NT2/D1 (cell line): ENCODE results near the gene NR2F1-AS1.
"Not testable (repeated sequence)": the region's sequence is repeated elsewhere in the genome, so short reads cannot be mapped to it uniquely, and the experiment has no call there.

ENCODE experiments used
- DNase-seq: peaks from one replicate; pipeline ENCODE4 v3.0.0-alpha.2; 2011; ENCODE audit warnings: low read depth, low spot score
- H3K27me3 ChIP-seq: 2 replicates; pipeline ENCODE4 v1.6.0; 2011; ENCODE audit warnings: mild to moderate bottlenecking; ENCODE audit not compliant: insufficient read length, insufficient read depth
- H3K36me3 ChIP-seq: 2 replicates; pipeline ENCODE4 v1.6.1; 2011; ENCODE audit warnings: mild to moderate bottlenecking, low read length, mixed read lengths; ENCODE audit not compliant: insufficient read depth, insufficient read length
- H3K4me1 ChIP-seq: 2 replicates; pipeline ENCODE4 v1.5.1; 2011; ENCODE audit not compliant: insufficient read depth, insufficient read length
- H3K4me3 ChIP-seq: 2 replicates; pipeline ENCODE4 v1.5.1; 2011; ENCODE audit warnings: low read depth; ENCODE audit not compliant: insufficient read length
- H3K9ac ChIP-seq: 2 replicates; pipeline ENCODE4 v1.6.0; 2011; ENCODE audit warnings: low read depth; ENCODE audit not compliant: insufficient read length
- H3K9me3 ChIP-seq: 2 replicates; pipeline ENCODE4 v1.5.1; 2011; ENCODE audit warnings: mild to moderate bottlenecking, low read length; ENCODE audit not compliant: insufficient read depth
- SUZ12 ChIP-seq: IDR thresholded peaks from 2 replicates; pipeline ENCODE4 v1.6.1; 2011; ENCODE audit not compliant: insufficient read length, insufficient read depth; ENCODE audit errors: extremely low read depth
- YY1 ChIP-seq: IDR thresholded peaks from 2 replicates; pipeline ENCODE4 v1.6.1; 2011; ENCODE audit not compliant: insufficient read length, insufficient read depth
- ZNF274 ChIP-seq: IDR thresholded peaks from 2 replicates; pipeline ENCODE4 v1.6.1; 2011; ENCODE audit warnings: mild to moderate bottlenecking, low read depth, low read length

NR2F1-AS1 gene

GRCh38 chr5:93510626-93511380, 70.2 kb downstream of the NR2F1-AS1 start:
- DNase-seq: no peak
- H3K4me3 ChIP-seq: no peak overlapping the region
- H3K27me3 ChIP-seq: no peaks in the 10 kb centered on the region
- TF ChIP-seq SUZ12: no peak
- no peak for TF ChIP-seq YY1
- TF ChIP-seq ZNF274: no peak
- H3K9ac ChIP-seq: no peak overlapping the region
- H3K9me3 ChIP-seq: no peaks in the 10 kb centered on the region
- H3K36me3 ChIP-seq: no peaks in the 10 kb centered on the region
- H3K4me1 ChIP-seq: no peaks in the 10 kb centered on the region

DNA sequence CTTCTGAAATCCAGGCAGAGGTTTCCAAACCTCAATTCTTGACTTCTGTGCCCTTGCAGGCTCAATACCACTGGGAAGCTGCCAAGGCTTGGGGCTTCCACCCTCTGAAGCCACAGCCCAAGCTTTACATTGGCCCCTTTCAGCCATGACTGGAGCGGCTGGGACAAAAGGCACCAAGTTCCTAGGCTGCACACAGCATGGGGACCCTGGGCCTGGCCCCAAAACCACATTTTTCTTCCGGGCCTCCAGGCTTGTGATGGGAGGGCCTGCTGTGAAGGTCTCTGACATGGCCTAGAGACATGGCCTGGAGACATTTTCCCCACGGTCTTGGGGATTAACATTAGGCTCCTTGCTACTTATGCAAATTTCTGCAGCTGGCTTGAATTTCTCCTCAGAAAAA, 75.5 kb downstream of the NR2F1-AS1 start:
- not testable (repeated sequence) for H3K9me3 ChIP-seq, H3K4me3 ChIP-seq, H3K4me1 ChIP-seq, H3K9ac ChIP-seq, H3K36me3 ChIP-seq, H3K27me3 ChIP-seq, DNase-seq

DNA sequence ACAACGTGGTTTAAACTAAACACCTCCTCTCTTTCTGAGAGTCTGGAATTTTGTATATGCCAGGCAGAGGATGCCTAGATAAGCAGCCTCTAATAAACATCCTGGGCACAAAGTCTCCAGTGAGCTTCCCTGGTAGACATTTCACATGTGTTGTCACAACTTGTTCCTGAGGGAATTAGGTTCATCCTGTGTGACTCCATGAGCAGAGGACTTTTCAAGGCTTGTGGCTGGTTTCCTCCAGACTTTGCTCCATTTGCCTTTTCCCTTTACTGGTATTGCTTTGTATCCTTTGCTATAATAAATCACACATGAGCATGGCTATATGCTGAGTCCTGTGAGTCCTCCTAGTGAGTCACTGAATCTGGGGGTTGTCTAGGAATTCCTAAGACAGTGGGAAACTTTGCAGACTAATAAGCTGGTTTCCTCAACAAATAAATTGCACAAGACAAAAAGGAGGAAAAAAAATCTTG, 77.4 kb downstream of the NR2F1-AS1 start:
- H3K9ac ChIP-seq: no peak overlapping the region
- no peaks in the 10 kb centered on the region for H3K27me3 ChIP-seq
- H3K4me1 ChIP-seq: no peaks in the 10 kb centered on the region
- DNase-seq: no peak
- no peaks in the 10 kb centered on the region for H3K36me3 ChIP-seq
- TF ChIP-seq ZNF274 (no peak), YY1 (no peak), SUZ12 (no peak)
- no peaks in the 10 kb centered on the region for H3K9me3 ChIP-seq
- H3K4me3 ChIP-seq: no peak overlapping the region

DNA sequence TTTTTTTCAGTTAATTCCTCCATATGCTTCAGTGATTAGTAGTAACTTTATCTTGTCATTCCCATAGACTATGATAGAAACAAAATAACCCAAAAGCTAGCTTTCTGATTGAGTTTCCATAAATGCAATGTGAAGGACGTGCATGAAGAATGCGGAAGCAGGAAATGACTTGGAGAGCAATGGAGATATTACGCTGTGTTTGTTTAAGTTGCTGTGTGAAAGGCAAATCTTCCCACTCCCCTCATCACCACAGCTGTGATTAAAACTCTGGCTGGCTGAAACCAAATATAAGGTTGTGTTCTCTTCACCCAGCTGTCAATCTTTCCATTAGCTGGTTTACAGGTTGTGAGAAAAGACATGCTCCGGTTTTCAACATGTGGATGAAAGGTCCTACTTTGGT, 83.9 kb downstream of the NR2F1-AS1 start:
- no peak for DNase-seq
- Histone ChIP-seq H3K9ac (no peak overlapping the region), H3K4me3 (no peak overlapping the region), H3K27me3 (no peaks in the 10 kb centered on the region), H3K36me3 (no peaks in the 10 kb centered on the region), H3K4me1 (no peaks in the 10 kb centered on the region), H3K9me3 (no peaks in the 10 kb centered on the region)
- TF ChIP-seq ZNF274: no peak
- no peak for TF ChIP-seq SUZ12
- TF ChIP-seq YY1: no peak

DNA sequence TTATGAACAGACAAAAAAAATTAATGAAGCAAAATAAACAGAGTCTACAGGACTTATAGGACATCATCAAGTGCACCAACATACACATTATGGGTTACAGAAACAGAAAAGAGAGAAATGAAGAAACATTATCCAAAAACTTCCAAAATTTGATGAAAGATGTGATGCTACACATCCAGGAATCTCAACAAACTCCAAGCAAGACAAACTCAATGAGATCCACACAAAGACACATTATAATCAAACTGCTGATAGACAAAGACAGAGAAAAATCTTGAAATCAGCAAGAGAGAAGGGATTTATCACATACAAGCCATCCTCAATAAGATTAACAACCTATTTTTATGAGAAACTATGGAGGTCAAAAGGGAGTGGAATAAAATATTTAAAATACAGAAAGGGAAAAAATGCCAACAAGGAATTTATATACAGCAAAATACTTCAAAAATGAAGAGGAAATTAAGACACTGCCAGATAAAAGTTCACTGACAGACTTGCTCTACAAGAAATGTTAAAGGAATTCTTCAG, 101.0 kb downstream of the NR2F1-AS1 start:
- no peaks in the 10 kb centered on the region for H3K4me1 ChIP-seq
- H3K27me3 ChIP-seq: no peaks in the 10 kb centered on the region
- DNase-seq: no peak
- 0 out of 2 replicates have a peak, but pooled peaks cover 5% of the 10 kb centered on the region for H3K9me3 ChIP-seq
- TF ChIP-seq SUZ12 (no peak), YY1 (no peak), ZNF274 (no peak)
- H3K9ac ChIP-seq: no peak overlapping the region
- no peak overlapping the region for H3K4me3 ChIP-seq
- H3K36me3 ChIP-seq: no peaks in the 10 kb centered on the region

- no peaks in the 10 kb centered on the region for H3K27me3 ChIP-seq
- DNase-seq: no peak
Observed at GRCh38 chr5:93477816-93478215, 103.2 kb downstream of the NR2F1-AS1 start.

DNA sequence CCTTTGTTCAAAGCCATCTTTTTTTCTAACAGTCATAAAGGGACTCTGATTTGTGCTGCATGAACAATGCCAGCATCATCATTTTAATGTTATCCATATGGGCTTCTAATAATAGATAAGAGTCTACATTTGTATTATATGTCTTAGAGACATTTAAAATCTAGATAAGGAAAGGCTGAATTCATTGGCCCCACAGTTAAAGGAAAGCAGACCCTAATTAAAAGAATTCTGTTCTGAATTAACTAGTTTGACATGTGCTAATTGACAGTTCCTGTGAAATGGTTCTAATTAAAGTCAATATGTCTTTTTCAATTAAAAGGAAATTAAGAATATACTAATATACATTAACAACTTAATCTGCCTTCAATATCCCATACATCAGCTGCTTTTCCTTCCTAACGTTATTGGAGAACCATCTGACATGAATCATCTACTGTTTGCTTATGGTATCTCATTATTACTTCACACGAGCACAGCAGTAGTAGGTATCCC, 104.7 kb downstream of the NR2F1-AS1 start:
- Histone ChIP-seq H3K4me1 (no peaks in the 10 kb centered on the region), H3K9ac (no peak overlapping the region), H3K36me3 (no peaks in the 10 kb centered on the region), H3K9me3 (0 out of 2 replicates have a peak, but pooled peaks cover 5% of the 10 kb centered on the region), H3K4me3 (no peak overlapping the region), H3K27me3 (no peaks in the 10 kb centered on the region)
- no peak for DNase-seq
- TF ChIP-seq ZNF274 (no peak), SUZ12 (no peak), YY1 (no peak)

More at GRCh38 chr5:93477816-93478215, 103.2 kb downstream of the NR2F1-AS1 start:
- TF ChIP-seq SUZ12 (no peak), YY1 (no peak), ZNF274 (no peak)
- H3K4me3 ChIP-seq: no peak overlapping the region
- no peak overlapping the region for H3K9ac ChIP-seq
- H3K9me3 ChIP-seq: 0 out of 2 replicates have a peak, but pooled peaks cover 5% of the 10 kb centered on the region
- no peaks in the 10 kb centered on the region for H3K36me3 ChIP-seq
- H3K4me1 ChIP-seq: no peaks in the 10 kb centered on the region
